Prostate gland (tissue), 2 donors: ENCODE measurements around the gene STT3A.

Experiments used
- CTCF ChIP-seq, 4 experiments: fragments of 200-600 bp in 2 of 4; fragments of 450-650 bp in 2 of 4; sonication (generic) in 2 of 4; IDR thresholded peaks; 1 replicate in 3 of 4; 2 replicates in 1 of 4; pipeline ENCODE4 v1.5.1; 2016 to 2019; ENCODE audit warnings: antibody characterized with exemption in 4 of 4, mild to moderate bottlenecking in 2 of 4, moderate library complexity in 2 of 4
- POLR2A ChIP-seq: fragments of 450-650 bp; IDR thresholded peaks from one replicate; pipeline ENCODE4 v1.6.1; 2016; ENCODE audit warnings: antibody characterized with exemption, mild to moderate bottlenecking

- TF ChIP-seq CTCF (IDR thresholded peaks at IDR 0.05) (no peak), POLR2A (peak; percentile 96)
Measured at GRCh38 chr11:125592305-125593113, at the start of gene STT3A.
